GM19328 (cell line): Measurements from ENCODE around the gene CDC123.
"Not testable (repeated sequence)": the region's sequence is repeated elsewhere in the genome, so short reads cannot be mapped to it uniquely, and the experiment has no call there.

ENCODE experiments used
- ATAC-seq: cut with Tn5 transposase; IDR thresholded peaks from one replicate; pipeline ENCODE4 v1.9.1; 2021; ENCODE audit warnings: mild to moderate bottlenecking, moderate library complexity; ENCODE audit not compliant: unreplicated experiment

CDC123 gene

GRCh38 chr10:12234687-12235086 is 38.7 kb downstream of the CDC123 start:
- ATAC-seq, result not testable (repeated sequence)

DNA sequence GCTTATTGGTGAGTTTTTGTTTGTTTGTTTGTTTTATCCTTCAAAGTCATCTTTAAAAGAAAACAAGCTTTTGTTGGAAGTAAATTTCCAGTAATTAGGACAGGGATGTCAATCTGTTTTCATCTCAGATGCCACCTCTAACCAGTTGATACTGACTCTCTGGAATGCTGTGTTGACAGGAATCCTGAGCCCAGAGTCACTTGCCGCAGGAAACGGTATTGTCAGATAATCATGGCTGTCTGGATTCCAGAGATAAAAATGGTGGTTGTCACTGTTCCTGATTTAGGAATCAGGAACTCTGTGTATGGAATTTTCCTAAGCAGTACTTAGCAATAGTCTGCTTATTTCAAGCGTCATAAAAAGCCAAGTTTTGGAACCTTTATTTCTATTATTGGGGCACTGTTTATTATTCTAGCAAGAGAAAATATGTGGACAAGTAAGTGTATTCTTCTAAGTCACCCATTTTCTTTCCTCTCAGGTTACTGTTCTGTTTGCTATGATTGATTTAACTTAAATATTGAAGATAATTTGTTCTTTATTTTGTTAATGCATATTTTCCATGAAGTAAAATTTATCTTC is 39.2 kb downstream of the CDC123 start:
- no peak for ATAC-seq

- ATAC-seq, result no peak
Observed at GRCh38 chr10:12235796-12236195, 39.8 kb downstream of the CDC123 start.

DNA sequence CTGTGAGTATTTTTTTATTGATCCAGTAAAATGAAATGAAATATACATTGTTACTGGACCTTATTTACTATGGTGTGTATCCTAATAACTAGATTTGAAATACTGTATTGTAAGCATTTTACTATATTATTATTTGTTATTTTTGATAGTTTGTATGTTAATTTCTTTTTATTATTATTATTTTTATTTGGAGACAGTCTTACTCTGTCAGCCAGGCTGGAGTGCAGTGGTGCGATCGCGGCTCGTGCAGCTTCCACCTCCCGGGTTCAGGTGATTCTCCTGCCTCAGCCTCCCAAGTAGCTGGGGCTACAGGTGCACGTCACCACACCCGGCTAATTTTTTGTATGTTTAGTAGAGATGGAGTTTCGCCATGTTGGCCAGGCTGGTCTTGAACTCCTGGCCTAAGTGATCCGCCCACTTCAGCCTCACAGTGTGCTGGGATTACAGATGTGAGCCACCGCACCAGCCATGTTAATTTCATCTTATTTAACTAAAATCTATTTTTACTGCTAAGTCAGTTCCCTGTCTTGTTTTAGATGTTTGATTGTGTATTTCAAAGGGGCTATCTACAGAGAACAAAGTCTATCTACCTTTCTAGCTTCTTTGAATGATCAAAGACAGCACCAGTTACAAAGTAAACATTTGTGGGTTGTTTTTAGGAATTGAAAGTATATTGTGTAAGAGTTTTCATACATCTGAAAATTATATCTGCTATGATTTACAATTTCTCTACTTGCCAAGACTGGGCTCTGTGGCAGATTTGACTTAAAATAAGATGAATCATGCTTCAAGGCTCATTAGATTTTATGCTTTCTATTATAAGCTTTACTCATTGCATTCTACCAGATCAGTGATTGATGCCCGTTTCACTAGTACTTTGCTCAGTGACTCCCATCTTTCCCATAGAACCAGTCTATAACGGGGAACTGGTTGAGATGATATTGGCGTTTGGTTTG is 41.6 kb downstream of the CDC123 start:
- ATAC-seq, result no peak

DNA sequence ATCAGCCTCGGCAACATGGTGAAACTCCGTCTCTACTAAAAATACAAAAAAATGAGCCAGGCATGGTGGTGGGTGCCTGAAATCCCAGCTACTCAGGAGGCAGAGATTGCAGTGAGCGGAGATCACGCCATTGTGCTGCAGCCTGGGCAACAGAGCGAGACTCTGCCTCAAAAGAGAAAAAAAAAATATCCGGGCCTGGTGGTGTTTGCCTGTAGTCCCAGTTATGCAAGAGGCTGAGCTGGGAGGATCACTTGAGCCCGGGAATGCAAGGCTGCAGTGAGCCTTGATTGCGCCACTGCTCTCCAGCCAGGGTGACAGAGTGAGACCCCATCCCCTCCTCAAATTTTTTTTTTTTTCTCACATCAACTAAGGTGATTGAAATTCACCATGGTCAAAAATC is 42.8 kb downstream of the CDC123 start:
- no peak for ATAC-seq

DNA sequence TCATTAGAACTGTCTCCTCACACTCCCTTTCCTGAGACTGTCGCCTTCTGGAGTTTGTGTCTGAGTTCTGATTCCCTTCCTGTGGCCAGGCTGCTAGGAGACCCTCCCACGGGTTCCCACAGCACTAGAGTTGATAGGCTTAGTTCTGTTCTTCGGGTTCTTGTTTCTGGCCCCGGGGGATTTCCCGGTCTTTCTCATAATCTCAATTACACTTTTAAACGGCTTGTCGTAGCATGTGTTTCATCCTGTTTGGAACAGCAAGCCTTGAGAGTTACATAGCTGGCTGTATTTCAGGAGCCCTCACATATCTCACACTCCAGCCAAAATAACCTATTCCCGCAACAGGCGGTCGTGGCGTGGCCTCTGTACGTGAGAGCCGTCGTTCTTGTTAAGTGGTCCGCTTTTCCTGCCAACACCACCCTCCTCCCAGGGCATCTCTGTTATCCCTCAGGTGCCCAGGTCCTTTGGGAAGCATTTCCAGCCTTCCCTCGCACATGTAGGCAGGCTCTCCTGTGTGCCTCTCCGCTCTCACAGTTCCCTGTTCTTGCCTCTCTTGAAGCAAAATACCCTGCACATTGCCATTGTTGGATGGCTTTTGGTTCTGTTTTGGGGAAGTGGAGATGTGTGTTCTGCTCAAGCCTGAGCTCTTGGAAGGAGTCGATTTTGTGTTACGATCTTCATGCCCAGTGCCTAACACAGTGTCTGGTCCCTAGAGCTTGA is 46.0 kb downstream of the CDC123 start:
- no peak for ATAC-seq

- no peak for ATAC-seq
Observed at GRCh38 chr10:12243864-12244620, 48.1 kb downstream of the CDC123 start.

DNA sequence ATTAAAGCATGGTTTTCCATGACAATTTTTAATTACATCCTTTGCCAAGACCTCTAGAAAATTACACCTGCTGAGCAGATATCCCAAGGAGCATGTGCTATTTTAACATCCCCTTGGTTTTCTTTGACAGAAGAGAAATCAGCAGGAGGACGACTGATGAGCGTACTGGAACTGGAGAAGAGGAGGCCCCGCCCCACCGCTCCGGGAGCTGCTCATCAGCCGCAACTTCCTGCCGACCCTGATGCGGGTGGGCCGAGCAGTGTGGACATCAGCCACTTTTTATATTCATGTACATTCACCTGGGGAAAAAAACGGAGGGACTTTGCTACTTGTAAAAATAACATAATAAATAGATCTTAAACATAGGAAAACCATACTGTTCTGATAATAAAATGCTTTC is 54.2 kb downstream of the CDC123 start:
- no peak for ATAC-seq

DNA sequence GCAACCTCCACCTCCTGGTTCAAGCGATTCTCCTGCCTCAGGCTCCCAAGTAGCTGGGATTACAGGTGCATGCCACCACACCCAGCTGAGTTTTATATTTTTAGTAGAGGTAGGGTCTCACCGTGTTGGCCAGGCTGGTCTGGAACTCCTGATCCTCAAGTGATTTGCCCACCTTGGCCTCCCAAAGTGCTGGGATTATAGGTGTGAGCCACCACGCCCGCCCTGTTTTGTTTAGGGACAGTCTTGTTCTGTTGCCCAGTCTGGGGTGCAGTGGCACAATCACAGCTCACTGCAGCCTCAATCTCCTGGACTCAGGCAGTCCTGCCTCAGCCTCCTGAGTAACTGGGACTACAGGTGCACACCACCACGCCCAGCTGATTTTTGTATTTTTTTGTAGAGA is 54.7 kb downstream of the CDC123 start:
- not testable (repeated sequence) for ATAC-seq

DNA sequence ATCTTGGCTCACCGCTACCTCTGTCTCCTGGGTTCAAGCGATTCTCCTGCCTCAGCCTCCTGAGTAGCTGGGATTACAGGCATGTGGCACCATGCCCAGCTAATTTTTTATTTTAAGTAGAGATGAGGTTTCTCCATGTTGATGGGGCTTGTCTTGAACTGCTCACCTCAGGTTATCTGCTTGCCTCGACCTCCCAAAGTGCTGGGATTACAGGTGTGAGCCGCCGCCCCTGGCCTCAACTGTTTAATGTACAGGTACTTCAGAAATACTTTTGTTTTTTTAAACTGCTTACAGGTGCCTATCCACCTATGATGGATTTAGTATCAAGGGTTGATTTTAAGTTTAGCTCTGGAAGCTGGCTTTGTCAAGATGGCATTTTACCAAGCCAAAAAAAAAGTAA is 55.6 kb downstream of the CDC123 start:
- ATAC-seq, result no peak

- ATAC-seq, result no peak
Observed at GRCh38 chr10:12252882-12253546, 57.0 kb downstream of the CDC123 start.

DNA sequence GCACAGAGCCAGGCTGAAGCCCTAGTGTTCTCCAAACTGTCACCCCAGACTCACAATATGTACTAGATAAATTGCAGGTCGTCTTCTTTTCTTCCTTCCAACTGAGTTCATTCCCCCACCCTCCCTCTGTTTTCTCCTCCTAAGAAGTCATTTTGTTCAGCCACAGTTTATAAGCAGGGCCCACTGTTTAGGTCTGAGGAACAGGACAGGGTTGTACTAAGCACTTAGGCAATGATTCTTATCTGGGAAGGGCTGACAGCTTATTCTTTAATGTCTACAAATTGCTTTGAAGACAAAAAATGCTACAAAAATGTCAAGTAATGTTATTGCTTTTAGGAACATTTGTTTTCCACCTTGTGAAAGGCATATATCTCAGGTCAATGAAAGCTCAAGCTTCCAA is 59.1 kb downstream of the CDC123 start:
- ATAC-seq, result no peak

DNA sequence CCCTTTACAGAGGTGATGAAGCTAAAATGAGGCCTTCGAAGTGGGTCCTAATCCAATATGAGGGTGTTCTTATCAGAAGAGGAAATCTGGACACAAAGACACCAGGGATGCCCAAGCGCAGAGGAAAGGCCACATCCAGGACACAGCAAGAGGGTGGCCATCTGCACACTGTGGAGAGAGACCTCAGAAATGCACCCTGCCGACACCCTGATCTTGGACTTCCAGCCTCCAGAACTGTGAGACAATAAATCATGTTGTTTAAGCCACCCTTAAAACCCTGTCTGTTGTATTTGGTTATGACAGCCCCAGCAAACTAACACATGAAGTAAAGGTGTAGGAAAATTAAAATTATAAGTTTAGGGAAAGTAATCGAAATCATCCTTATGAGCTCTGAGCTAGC is 64.0 kb downstream of the CDC123 start:
- no peak for ATAC-seq

DNA sequence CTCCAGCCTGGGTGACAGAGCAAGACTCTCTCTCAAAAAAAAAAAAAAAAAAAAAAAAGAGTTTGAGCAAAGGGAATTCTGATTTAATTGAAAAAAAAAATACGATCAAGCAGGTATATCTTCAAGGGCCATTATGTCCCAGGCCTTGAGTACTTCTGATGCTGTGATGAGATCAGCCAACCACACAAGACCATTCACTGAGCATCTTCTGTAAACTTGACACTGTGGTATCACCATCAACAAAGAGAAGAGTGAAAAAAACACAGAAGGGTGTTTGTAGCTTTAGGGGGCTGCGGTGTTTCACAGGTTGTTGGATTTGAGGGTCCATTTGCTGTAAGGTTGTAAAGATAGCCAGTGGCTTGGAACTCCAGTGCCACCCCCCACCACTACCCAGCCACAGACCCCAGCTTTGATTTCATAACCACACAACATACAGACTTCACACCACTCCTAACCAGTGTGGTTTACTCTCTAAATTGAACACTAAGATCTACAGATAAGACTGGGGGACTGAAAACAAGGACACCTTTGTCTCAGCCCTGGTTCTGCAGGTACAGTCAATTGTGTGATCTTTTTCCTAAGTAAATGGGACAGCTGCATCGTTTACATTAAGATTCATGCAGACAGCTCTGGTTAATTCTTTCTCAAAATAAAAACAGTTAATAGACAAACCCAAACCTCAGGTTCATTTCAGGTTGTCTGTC is 66.4 kb downstream of the CDC123 start:
- no peak for ATAC-seq

DNA sequence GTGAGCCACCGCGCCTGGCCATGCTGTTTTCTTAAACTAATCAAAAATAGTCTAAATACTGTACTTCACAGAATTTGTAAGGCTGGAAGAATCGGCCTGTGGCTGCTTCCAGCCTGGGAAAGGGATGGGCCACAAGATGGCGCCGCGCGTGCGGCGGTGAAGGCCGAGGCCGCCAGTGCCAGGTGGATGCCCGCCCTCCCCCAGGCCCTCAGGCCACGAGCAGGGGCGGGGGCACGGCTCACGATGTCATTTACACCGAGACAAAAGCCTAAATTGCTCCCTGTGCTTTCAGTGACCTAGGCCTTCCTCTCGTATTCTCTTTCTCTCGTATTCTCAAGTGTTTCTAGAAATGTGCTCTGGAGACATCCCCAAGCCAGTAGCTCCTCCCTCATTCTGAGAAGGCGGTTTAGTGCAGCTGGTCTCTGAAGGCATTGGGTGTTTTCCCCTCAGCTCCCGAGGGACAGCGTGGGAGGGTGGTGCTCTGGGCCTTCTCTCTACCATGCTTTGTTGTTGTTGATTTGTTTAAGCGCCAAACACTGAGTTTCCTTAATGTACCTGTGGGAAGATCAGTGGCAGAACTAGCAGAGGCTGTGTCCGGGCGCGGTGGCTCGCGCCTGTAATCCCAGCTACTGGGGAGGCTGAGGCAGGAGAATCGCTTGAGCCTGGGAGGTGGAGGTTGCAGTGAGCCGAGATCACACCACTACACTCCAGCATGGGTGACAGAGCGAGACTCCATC is 68.4 kb downstream of the CDC123 start:
- peak; percentile 90 for ATAC-seq

DNA sequence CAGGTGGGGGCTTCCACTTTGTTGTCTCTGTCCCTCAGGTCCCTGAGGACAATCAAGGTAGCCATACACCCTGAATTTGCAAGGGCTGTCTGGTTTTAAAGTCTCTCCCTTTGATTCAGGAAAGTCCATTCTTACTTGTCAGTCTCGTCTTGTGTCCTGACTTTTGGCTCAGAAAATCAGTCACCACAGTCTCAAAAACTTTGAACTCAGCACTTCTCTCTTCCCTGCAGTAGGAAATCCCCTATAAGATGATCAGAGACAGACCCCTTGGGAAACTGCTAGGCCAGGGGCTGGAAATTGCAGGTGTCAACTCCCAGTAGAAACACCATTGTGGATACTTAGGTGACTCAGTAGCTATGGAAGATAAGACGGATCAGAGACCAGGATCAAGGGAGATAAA is 73.1 kb downstream of the CDC123 start:
- ATAC-seq, result no peak

DNA sequence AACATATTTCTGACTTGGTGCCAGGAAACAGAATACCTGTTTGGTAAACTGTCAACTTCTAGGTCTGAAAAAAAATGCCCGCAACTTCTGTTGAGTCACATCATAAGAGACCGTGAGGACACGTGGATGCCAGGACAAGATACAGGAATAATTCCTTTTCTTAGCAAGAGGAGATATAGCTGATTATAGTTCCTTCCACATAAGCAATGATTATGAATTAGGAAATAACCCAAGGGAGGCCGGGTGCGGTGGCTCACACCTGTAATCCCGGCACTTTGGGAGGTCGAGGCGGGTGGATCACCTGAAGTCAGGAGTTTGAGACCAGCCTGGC is 75.2 kb downstream of the CDC123 start:
- ATAC-seq, result no peak

GRCh38 chr10:12277862-12278261 is 81.9 kb downstream of the CDC123 start:
- not testable (repeated sequence) for ATAC-seq

DNA sequence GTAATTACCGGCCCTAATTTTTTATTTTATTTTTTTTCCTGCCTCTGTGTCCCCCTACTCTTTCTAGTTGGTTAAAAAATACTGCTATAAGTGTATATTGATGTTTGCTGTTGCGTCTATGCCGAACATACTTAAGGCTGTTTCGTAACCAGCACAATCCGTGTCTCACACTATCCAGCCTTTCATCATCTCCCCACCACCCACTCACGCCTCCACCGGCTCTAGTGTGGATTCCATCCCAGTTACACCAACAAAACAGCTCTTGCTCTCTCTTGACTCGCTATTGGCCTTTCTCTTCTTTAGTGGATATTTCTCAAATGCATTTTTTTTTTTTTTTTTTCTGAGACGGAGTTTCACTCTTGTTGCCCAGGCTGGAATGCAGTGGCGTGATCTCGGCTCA is 83.3 kb downstream of the CDC123 start:
- no peak for ATAC-seq
